HepG2 (cell line): Measurements from ENCODE around the gene CAPN9. TPM values are rescaled to one million over a fixed set of nuclear protein-coding genes. Genes with fewer than 3 reads are reported as not detected.

Source experiments
- DNMT3B ChIP-seq: conservative IDR thresholded peaks from 2 replicates; pipeline ENCODE4 v1.6.1; 2016; ENCODE audit warnings: missing biosample characterization, control low read depth
- EP300 ChIP-seq, 3 experiments: sonication (generic) in 1 of 3; formaldehyde crosslinking in 1 of 3; IDR thresholded peaks; 2 replicates each; pipeline versions ENCODE4 v1.5.1 to v1.6.1; 2011 to 2020; ENCODE audit warnings: low read depth in 2 of 3, low read length in 2 of 3, borderline replicate concordance in 1 of 3, improper control_type of control experiment in 1 of 3, mild to moderate bottlenecking in 1 of 3, missing genetic modification reagents in 1 of 3, moderate library complexity in 1 of 3
- SP140L ChIP-seq: sonication (generic); formaldehyde crosslinking; IDR thresholded peaks from 2 replicates; pipeline ENCODE4 v1.4.0; 2020; ENCODE audit warnings: missing genetic modification reagents, borderline replicate concordance
- THAP7 ChIP-seq: sonication (generic); formaldehyde crosslinking; IDR thresholded peaks from 2 replicates; pipeline ENCODE4 v1.8.1; 2023; ENCODE audit warnings: mild to moderate bottlenecking, missing genetic modification reagents
- ZNF678 ChIP-seq: sonication (generic); formaldehyde crosslinking; IDR thresholded peaks from 2 replicates; pipeline ENCODE4 v1.4.0; 2020; ENCODE audit warnings: mild to moderate bottlenecking, missing genetic modification reagents
- ZSCAN5A ChIP-seq: sonication (generic); formaldehyde crosslinking; IDR thresholded peaks from 2 replicates; pipeline ENCODE4 v1.8.0; 2022; ENCODE audit warnings: mild to moderate bottlenecking, missing genetic modification reagents, borderline replicate concordance
- polyA plus RNA-seq, 8 experiments: library from polyadenylated mRNA; depleted of rRNA in 3 of 8; stranded (reverse) in 7 of 8; unstranded in 1 of 8; fragments of >200 nt; fragmentation: Illumina TruSeq in 4 of 8; extraction: Trizol in 4 of 8; gene quantifications; 2 replicates each; pipeline versions ENCODE4 v1.2.1 to v1.2.3, GENCODE V29; 2011 to 2016; ENCODE audit warnings: low read depth in 4 of 8, missing spikeins in 1 of 8, mixed read lengths in 1 of 8; ENCODE audit not compliant: insufficient read depth in 1 of 8
- total RNA-seq, 5 experiments: library from RNA; depleted of rRNA; stranded (reverse); fragments of >200 nt; fragmentation: Illumina TruSeq; extraction: Trizol; gene quantifications; 2 replicates each; pipeline ENCODE4 v1.2.3, GENCODE V29; 2016; ENCODE audit warnings: low read depth in 1 of 5
- TF ChIP-seq, protein P1 (sequence below): sonication (generic); formaldehyde crosslinking; IDR thresholded peaks from 2 replicates; pipeline ENCODE4 v1.5.1; 2020; ENCODE audit warnings: mild to moderate bottlenecking, missing genetic modification reagents, moderate library complexity
- TF ChIP-seq, protein P2 (sequence below): sonication (generic); formaldehyde crosslinking; IDR thresholded peaks from 2 replicates; pipeline ENCODE4 v1.5.1; 2020; ENCODE audit warnings: missing genetic modification reagents, mild to moderate bottlenecking, borderline replicate concordance

CAPN9 gene
- total and polyA plus RNA-seq, 2 of the 13 experiments (the other 11 are each of a cell fraction or from before 2014, with no cell fraction given): 0.04 to 0.31 TPM

DNA sequence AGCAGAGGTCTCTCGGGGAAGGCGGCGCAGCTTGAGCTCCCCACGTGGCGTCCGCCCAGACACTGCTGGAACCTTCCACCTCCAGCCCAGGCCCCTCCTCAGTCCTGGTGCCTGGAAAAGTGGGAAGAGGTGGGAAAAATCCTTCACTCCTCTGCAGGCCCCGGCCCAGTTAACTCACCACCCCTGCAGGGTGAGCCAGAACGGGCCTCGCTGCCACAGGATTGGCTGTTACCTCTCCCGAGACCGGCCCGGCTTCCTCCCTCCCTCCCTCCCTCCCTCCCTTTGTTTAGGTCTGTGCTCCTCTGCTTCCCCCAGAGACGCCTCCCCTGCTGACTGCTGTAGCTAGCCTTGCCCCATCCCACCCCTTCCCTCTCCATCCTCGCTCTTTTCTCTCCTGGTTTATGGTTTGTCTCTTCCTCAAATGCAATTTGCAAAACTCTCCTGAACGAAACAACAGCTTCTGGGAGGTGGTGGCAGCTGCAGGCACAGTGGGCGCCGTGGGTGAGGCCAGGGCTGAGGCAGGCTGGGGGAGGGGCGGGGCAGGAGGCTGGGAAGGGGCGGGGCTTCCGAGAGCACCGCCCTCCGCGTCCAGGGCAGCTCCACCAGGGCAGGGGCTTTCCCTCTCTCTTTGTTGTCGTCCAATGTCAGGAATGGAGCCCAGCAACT, 6.5 kb downstream of the CAPN9 start (continued):
- TF ChIP-seq ZNF678 (CRISPR knock-in tag) (0 out of 2 replicates have a peak, but pooled peaks have one; percentile 38), SP140L (CRISPR knock-in tag) (no peak), THAP7 (CRISPR knock-in tag) (no peak), EP300 (IDR thresholded peaks at IDR 0.05; ENCODE audit: low read depth in 2 of 2, low read length in 2 of 2) (no peak), EP300 (CRISPR knock-in tag; IDR thresholded peaks at IDR 0.05; ENCODE audit: borderline replicate concordance) (0 out of 2 replicates have a peak, but pooled peaks have one; percentile 13), ZSCAN5A (CRISPR knock-in tag) (no peak), DNMT3B (CRISPR knock-in tag) (no peak)
- TF ChIP-seq, protein P1, sequence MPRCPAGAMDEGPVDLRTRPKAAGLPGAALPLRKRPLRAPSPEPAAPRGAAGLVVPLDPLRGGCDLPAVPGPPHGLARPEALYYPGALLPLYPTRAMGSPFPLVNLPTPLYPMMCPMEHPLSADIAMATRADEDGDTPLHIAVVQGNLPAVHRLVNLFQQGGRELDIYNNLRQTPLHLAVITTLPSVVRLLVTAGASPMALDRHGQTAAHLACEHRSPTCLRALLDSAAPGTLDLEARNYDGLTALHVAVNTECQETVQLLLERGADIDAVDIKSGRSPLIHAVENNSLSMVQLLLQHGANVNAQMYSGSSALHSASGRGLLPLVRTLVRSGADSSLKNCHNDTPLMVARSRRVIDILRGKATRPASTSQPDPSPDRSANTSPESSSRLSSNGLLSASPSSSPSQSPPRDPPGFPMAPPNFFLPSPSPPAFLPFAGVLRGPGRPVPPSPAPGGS (CRISPR knock-in tag): 0 out of 2 replicates have a peak, but pooled peaks have one; percentile 45
- TF ChIP-seq, protein P2, sequence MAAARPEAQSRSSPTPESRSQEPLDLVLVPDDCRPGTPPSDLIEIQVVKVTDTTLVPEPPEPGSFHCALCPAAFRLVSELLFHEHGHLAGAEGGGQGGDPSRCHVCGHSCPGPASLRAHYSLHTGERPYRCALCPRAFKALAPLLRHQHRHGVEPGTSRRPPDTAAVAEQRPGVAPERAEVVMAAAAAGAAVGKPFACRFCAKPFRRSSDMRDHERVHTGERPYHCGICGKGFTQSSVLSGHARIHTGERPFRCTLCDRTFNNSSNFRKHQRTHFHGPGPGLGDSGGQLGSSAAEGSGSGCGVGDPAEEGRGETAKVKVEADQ (CRISPR knock-in tag): 0 out of 2 replicates have a peak, but pooled peaks have one; percentile 40
